Measurements from ENCODE around the gene NCOA4.
"Not testable (repeated sequence)": the region's sequence is repeated elsewhere in the genome, so short reads cannot be mapped to it uniquely, and the experiment has no call there.

The NCOA4 gene

GRCh38 chr10:46052057-46052790 is 21.8 kb upstream of the NCOA4 start:
- DNase-seq = no peak

DNA sequence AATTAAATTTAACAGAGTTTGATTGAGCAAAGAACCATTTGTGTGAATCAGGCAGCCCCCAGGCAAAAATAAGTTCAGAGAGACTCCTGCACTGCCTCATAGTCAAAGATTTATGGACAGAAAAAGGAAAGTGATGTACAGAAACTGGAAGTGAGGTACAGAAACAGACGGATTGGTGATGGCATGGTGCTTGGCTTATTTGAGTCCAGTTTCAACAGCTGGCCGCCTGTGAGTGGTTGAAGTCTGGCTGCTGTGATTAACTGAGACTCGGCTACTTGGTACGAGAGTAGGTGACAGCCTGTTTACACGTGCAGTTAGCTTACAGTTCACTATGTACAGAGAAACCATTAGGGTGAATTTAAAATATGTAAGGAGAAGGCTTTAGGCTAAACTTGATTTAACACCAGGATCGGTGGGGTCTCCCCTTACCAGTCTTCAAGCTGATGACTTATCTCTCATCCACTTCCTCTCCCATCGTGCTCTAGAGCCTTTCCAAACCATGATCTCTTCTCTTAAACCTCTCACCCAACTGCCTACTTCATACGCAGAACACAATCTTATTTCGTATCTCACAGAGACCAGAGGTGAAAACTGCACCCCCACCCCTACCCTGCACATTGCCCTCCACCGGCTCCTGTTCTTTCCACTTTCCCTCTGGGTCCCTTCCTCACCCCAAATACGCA is 20.7 kb upstream of the NCOA4 start:
- no peak for DNase-seq

GRCh38 chr10:46049497-46049831 is 19.0 kb upstream of the NCOA4 start:
- not testable (repeated sequence) for DNase-seq

GRCh38 chr10:46048152-46048551 is 17.7 kb upstream of the NCOA4 start:
- DNase-seq = no peak

- no peak for DNase-seq
These were observed 15.8 kb upstream of the NCOA4 start, which contains the start of gene MSMB for GRCh38 chr10:46046261-46046660. Gene MSMB, minus strand, starts transcription at chr10:46046269. Its CDS starts 32 bp downstream, at chr10:46046237.

DNA sequence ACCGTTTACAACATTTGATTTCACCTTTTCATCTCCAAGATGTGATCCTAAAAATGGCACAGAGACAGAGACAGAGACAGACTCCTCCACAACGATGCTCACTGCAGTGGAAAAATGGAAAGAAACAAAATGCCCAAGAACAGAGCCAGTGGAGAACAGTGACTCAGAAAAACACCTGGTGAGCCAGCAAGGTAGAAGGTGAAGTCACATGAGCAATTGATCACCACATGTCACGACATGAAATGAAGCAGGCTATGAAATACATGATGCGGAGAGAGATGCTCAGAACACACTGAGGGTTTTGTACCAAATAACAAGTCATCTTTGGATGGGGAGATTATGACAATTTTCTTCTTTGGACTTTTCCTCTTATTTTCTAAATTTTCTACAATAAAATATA is 12.1 kb upstream of the NCOA4 start:
- no peak for DNase-seq

GRCh38 chr10:46040004-46040403 is 9.6 kb upstream of the NCOA4 start:
- DNase-seq = no peak

- no peak for DNase-seq
These were observed 6.8 kb upstream of the NCOA4 start for GRCh38 chr10:46037107-46037825.

- no peak for DNase-seq
These were observed 5.8 kb upstream of the NCOA4 start for GRCh38 chr10:46035923-46036849.

- no peak for DNase-seq
These were observed 3.2 kb upstream of the NCOA4 start for GRCh38 chr10:46033602-46034011.

DNA sequence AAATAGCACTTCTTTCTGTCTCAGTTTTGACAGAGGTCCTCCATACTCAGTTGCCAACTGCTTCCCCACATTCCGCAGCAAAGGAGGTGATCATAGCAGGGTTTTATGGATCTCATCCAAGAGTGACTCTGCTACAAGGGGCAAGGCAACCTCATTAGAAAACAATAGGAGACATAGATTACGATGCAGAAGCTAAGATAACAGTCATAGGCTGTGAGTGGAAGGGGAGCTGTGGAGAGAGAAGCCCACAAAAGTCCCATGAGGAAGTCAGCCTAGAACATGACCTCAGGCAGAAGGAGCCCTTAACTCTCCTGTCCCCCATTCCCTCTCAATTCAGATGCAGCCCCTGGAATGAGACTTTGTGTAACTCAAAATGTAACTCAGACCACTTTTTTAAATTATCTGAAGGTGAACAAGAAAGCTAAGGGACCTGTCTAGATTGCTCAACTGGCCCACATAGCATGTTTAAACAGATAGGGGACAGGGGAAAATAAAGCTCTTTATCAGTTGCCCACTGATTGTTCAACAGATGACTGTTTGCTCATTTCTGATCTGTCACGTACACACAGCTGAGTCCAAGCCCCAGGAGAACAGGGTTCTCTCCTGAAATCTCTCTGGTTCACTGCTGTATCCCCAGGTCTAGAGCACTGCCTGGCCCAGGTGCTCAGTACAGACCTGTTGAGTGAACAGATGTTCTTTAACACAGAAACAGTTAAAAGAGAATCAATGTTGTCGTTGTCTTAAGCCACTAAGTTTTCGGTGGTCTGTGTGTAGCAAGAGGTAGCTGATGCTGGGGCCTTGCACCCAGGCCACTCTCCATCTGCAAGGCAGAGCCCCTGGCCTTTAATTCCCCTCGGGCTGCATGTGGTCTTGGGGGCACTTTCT is 1.5 kb upstream of the NCOA4 start:
- DNase-seq = no peak

- DNase-seq = no peak
These were observed 877 bp downstream of the NCOA4 start for GRCh38 chr10:46029461-46030030.

DNA sequence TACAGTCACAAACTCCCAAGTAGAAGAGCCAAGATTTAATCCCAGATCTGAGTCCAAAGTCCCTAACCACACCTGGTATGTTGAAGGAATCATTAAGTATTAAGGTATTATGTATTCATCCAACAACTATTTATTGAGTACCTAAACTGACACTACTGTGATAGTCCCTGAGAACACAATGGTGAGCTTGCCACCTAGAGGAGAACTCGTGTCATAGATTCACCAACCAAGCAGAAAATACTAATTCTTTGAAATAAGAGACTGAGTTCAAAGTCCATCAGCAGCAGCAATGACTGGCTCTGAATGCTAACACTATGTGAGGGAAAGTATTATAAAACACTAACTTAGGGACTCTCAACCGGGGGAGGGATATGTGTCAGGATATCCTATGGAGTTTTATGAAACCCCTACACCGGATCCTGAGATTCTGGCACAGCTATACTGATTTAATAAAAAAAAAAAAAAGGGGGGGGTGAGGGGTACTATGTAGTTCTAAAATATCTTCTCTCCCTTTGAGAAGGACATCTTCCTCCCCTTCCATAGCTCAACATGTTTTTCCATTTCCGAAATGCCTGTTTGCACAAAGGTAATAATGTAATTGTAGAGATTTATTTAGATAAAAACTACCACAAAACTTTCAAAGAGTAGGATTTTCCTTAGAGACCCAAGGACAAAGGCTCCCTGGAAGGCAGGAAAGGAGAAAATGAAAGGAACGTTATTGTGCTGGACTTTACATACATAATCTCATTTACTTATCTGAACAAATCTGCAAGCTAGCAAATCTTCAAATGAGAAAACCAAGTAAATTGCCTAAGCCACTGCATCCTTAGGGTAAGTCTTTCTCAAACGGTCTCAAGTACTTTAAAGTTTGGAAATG is 1.6 kb downstream of the NCOA4 start:
- peak; percentile 52 for DNase-seq

- DNase-seq = no peak
These were observed 4.3 kb downstream of the NCOA4 start for GRCh38 chr10:46026106-46026505.

GRCh38 chr10:46025406-46025805 is 5.0 kb downstream of the NCOA4 start:
- no peak for DNase-seq

GRCh38 chr10:46024948-46025347 is 5.5 kb downstream of the NCOA4 start:
- no peak for DNase-seq

GRCh38 chr10:46022978-46023702 is 7.3 kb downstream of the NCOA4 start:
- DNase-seq = peak; percentile 77

- no peak for DNase-seq
These were observed 10.1 kb downstream of the NCOA4 start for GRCh38 chr10:46020344-46020657.

DNA sequence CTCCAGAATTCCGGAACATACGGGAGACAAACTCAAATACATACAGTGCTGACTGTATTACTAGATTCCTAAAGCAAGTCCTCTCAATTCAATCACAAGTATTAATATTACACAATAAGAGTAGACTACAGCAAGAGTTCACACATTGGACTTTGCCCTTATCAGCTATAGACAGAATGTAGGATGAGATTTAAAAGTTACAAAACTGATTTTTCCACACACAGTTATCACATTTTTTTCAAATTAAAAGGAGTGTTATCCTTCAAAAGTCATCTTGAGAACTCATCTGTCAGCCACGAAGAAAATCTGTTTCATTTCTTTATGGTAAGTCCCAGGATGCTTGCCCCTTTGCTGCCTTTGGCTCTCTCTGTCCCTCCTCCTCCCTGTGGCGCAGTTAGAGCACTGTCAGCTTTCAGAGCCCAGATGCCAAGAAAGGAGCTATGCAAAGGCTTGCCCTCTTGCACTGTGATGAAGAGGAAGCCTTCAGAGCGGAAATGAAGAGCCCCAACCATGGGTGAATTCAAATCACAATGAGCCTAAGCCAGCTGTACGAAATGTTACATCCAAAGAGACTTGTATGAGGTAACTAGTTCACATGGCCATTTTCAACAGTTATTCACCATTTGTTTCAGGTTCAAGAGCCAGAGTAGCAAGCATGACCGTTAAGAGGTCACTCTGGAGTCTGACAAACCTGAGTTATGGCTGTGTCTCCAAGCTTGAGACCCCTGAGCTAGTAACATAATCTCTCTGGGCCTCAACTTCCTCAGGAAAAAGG is 10.7 kb downstream of the NCOA4 start:
- DNase-seq = no peak

Measured in central memory CD4-positive, alpha-beta T cell (primary cell).